WTC11 (cell line): Measurements from ENCODE around the gene TSPAN1. TPM values are rescaled to one million over a fixed set of nuclear protein-coding genes. Genes with fewer than 3 reads are reported as not detected.
"Not testable (repeated sequence)": the region's sequence is repeated elsewhere in the genome, so short reads cannot be mapped to it uniquely, and the experiment has no call there.

Source experiments
- ATAC-seq: fragments of 200-7000 bp; cut with Tn5 transposase; 2 replicates; pipeline ENCODE4 v1.10.0; 2021; ENCODE audit warnings: mild to moderate bottlenecking, moderate library complexity
- CTCF ChIA-PET: fragments of 300-600 bp; sonication (Branson Sonifier 250); formaldehyde crosslinking; loops from one replicate; lab custom pipeline; 2021; ENCODE audit warnings: antibody characterized with exemption; lab: Charles Lee
- POLR2A ChIA-PET: fragments of 350-600 bp; sonication (Branson Sonifier 250); formaldehyde crosslinking; loops from one replicate; lab custom pipeline; 2021; ENCODE audit warnings: antibody characterized with exemption; lab: Charles Lee
- DNase-seq: peaks from one replicate; pipeline ENCODE4 v3.0.0; 2021; ENCODE audit warnings: low spot score
- H3K27ac Mint-ChIP-seq: 2 replicates; pipeline ENCODE4 v1.8.0; 2021; ENCODE audit warnings: mixed read lengths
- H3K27me3 Mint-ChIP-seq: 2 replicates; pipeline ENCODE4 v1.8.0; 2021; ENCODE audit warnings: low read depth, mild to moderate bottlenecking, moderate library complexity, mixed read lengths
- H3K36me3 Mint-ChIP-seq: 2 replicates; pipeline ENCODE4 v1.8.0; 2021; ENCODE audit warnings: mixed read lengths
- H3K4me1 Mint-ChIP-seq: 2 replicates; pipeline ENCODE4 v1.8.0; 2022; ENCODE audit warnings: mixed read lengths
- H3K4me3 Mint-ChIP-seq: 2 replicates; pipeline ENCODE4 v1.8.0; 2021; ENCODE audit warnings: mild to moderate bottlenecking, moderate library complexity, mixed read lengths
- H3K9me3 Mint-ChIP-seq: 2 replicates; pipeline ENCODE4 v1.8.0; 2021; ENCODE audit warnings: mixed read lengths
- AFF4 ChIP-seq: sonication (generic); formaldehyde crosslinking; IDR thresholded peaks from 2 replicates; pipeline ENCODE4 v1.8.1; 2023; ENCODE audit warnings: mild to moderate bottlenecking, missing genetic modification reagents, borderline replicate concordance
- ATF3 ChIP-seq: sonication (generic); formaldehyde crosslinking; conservative IDR thresholded peaks from 2 replicates; pipeline ENCODE4 v1.8.1; 2022; ENCODE audit warnings: mild to moderate bottlenecking, missing genetic modification reagents
- JUN ChIP-seq: sonication (generic); formaldehyde crosslinking; IDR thresholded peaks from 2 replicates; pipeline ENCODE4 v1.8.0; 2023; ENCODE audit warnings: mild to moderate bottlenecking, missing genetic modification reagents
- MAX ChIP-seq: sonication (generic); formaldehyde crosslinking; IDR thresholded peaks from 2 replicates; pipeline ENCODE4 v1.8.0; 2022; ENCODE audit warnings: mild to moderate bottlenecking, missing genetic modification reagents
- ZNF532 ChIP-seq: fragments of 250-450 bp; sonication (Bioruptor Pico); IDR thresholded peaks from 2 replicates; pipeline ENCODE4 v1.9.0; 2021; ENCODE audit warnings: mild to moderate bottlenecking, borderline replicate concordance
- total RNA-seq: library from RNA; stranded (reverse); gene quantifications from 3 replicates; pipeline ENCODE4 v1.2.3, GENCODE V29; 2021

The TSPAN1 gene
- total RNA-seq, 1 experiment from 2014 or later: 0.50 TPM

GRCh38 chr1:46224966-46225365, 50.1 kb downstream of the TSPAN1 start (continued):
- no peak for TF ChIP-seq ZNF532 (CRISPR knock-in tag)
- TF ChIP-seq JUN (CRISPR knock-in tag): no peak
- no peak for TF ChIP-seq MAX (CRISPR knock-in tag)
- TF ChIP-seq ATF3 (CRISPR knock-in tag): no peak
- no peak for TF ChIP-seq AFF4

- CTCF ChIA-PET: interaction anchor here (0.6 to 5.4 kb wide), 4 partner anchors 7 to 125 kb away, joined by 3 to 47 read pairs (median 8); no protein-coding TSS in a partner anchor
These were observed 56.3 kb downstream of the TSPAN1 start for GRCh38 chr1:46231231-46231630.

More at GRCh38 chr1:46231231-46231630, 56.3 kb downstream of the TSPAN1 start:
- POLR2A ChIA-PET, H3K27ac Mint-ChIP-seq, ATAC-seq, H3K4me3 Mint-ChIP-seq, H3K27me3 Mint-ChIP-seq, H3K9me3 Mint-ChIP-seq, DNase-seq, H3K4me1 Mint-ChIP-seq, H3K36me3 Mint-ChIP-seq: not testable (repeated sequence)

Other genes with a start within 250 kb of the TSPAN1 start
- gene PIK3R3, start 42.5 kb upstream of the TSPAN1 start, total RNA-seq: 9.0 to 12.3 TPM (median 10.9 TPM) in 3 replicates
- gene P3R3URF, start 1.4 kb downstream of the TSPAN1 start, total RNA-seq: not detected in 3 replicates
- 42.5 to 43.2 TPM (median 43.2 TPM) in 3 replicates for gene POMGNT1, start 23.3 kb downstream of the TSPAN1 start, total RNA-seq
- gene LURAP1, start 28.2 kb downstream of the TSPAN1 start, total RNA-seq: 3.8 to 4.0 TPM (median 4.0 TPM) in 3 replicates
- gene RAD54L, start 72.7 kb downstream of the TSPAN1 start, total RNA-seq: 51.2 to 54.7 TPM (median 53.7 TPM) in 3 replicates
- gene LRRC41, start 128.5 kb downstream of the TSPAN1 start, total RNA-seq: 44.8 to 46.2 TPM (median 46.0 TPM) in 3 replicates
- 584 to 663 TPM (median 611 TPM) in 3 replicates for gene UQCRH, start 128.6 kb downstream of the TSPAN1 start, total RNA-seq
- gene NSUN4, start 165.7 kb downstream of the TSPAN1 start, total RNA-seq: 19.5 to 22.6 TPM (median 21.0 TPM) in 3 replicates
- gene FAAH, start 219.2 kb downstream of the TSPAN1 start, total RNA-seq: 26.4 to 38.6 TPM (median 28.1 TPM) in 3 replicates